Activated T-helper 1 cell treated with anti-CD3 and anti-CD28 coated beads, Interleukin-12 subunit alpha, Interleukin-12 subunit beta, Interleukin-2, Interleukin-4 antibody, amounts not matched to agents 30 ng/mL and 10 ng/mL and 1 ng/mL, durations not matched to agents 14 hours and 24 hours and 36 hours (primary cell): Measurements from ENCODE around the gene HNF4A. TPM values are rescaled to one million over a fixed set of nuclear protein-coding genes. Genes with fewer than 3 reads are reported as not detected.

ENCODE experiments used
- DNase-seq: peaks from one replicate; pipeline ENCODE4 v3.0.0; 2021; ENCODE audit warnings: low spot score
- H3K27ac Mint-ChIP-seq: one replicate; pipeline ENCODE4 v1.8.0; 2021; ENCODE audit warnings: mild to moderate bottlenecking, mixed read lengths
- H3K27me3 Mint-ChIP-seq: one replicate; pipeline ENCODE4 v1.8.0; 2022; ENCODE audit warnings: mild to moderate bottlenecking, moderate library complexity, mixed read lengths; ENCODE audit not compliant: insufficient read depth
- H3K36me3 Mint-ChIP-seq: one replicate; pipeline ENCODE4 v1.8.0; 2021; ENCODE audit warnings: low read depth, mixed read lengths
- H3K4me1 Mint-ChIP-seq: one replicate; pipeline ENCODE4 v1.8.0; 2021; ENCODE audit warnings: low read depth, mixed read lengths
- H3K4me3 Mint-ChIP-seq: one replicate; pipeline ENCODE4 v1.8.0; 2021; ENCODE audit warnings: mild to moderate bottlenecking, moderate library complexity, mixed read lengths
- H3K9me3 Mint-ChIP-seq: one replicate; pipeline ENCODE4 v1.8.0; 2021; ENCODE audit warnings: mixed read lengths
- intact Hi-C: fragments of 100-400 bp; cut with micrococcal nuclease; formaldehyde crosslinking; loops from one replicate; pipeline ENCODE4 v1.15.1; 2024
- total RNA-seq: library from RNA; stranded (reverse); gene quantifications from 2 replicates; pipeline ENCODE4 v1.2.3, GENCODE V29; 2022

HNF4A gene
- total RNA-seq, 1 donor from 2014 or later: not detected

- Mint-ChIP-seq H3K27me3 (peaks cover 4% of the 10 kb centered on the region), H3K9me3 (no peaks in the 10 kb centered on the region), H3K36me3 (no peaks in the 10 kb centered on the region), H3K4me3 (no peak overlapping the region), H3K4me1 (no peaks in the 10 kb centered on the region), H3K27ac (no peak overlapping the region)
- no peak for DNase-seq
- intact Hi-C loops: no loop called here
These were observed 75.6 kb downstream of the HNF4A start for GRCh38 chr20:44431118-44431501.

GRCh38 chr20:44431502-44432234 lies 76.2 kb downstream of the HNF4A start:
- intact Hi-C loops: no loop called here
- Mint-ChIP-seq H3K27ac (no peak overlapping the region), H3K9me3 (no peaks in the 10 kb centered on the region), H3K4me1 (no peaks in the 10 kb centered on the region), H3K36me3 (no peaks in the 10 kb centered on the region), H3K4me3 (no peak overlapping the region), H3K27me3 (peaks cover 4% of the 10 kb centered on the region)
- DNase-seq: no peak

- intact Hi-C loops: no loop called here
- Mint-ChIP-seq H3K27ac (no peak overlapping the region), H3K4me3 (no peak overlapping the region), H3K9me3 (no peaks in the 10 kb centered on the region), H3K4me1 (no peaks in the 10 kb centered on the region), H3K36me3 (no peaks in the 10 kb centered on the region), H3K27me3 (peaks cover 4% of the 10 kb centered on the region)
- no peak for DNase-seq
These were observed 77.4 kb downstream of the HNF4A start for GRCh38 chr20:44432618-44433577.

- intact Hi-C loops: no loop called here
- no peak overlapping the region for H3K4me3 Mint-ChIP-seq
- H3K4me1 Mint-ChIP-seq: no peaks in the 10 kb centered on the region
- DNase-seq: no peak
- H3K9me3 Mint-ChIP-seq: no peaks in the 10 kb centered on the region
- peaks cover 7% of the 10 kb centered on the region for H3K27me3 Mint-ChIP-seq
- H3K27ac Mint-ChIP-seq: no peak overlapping the region
- no peaks in the 10 kb centered on the region for H3K36me3 Mint-ChIP-seq
These were observed 78.4 kb downstream of the HNF4A start for GRCh38 chr20:44433751-44434538.

- Mint-ChIP-seq H3K9me3 (no peaks in the 10 kb centered on the region), H3K4me3 (no peak overlapping the region), H3K4me1 (no peaks in the 10 kb centered on the region), H3K27me3 (peaks cover 7% of the 10 kb centered on the region), H3K27ac (no peak overlapping the region), H3K36me3 (no peaks in the 10 kb centered on the region)
- no peak for DNase-seq
- intact Hi-C loops: no loop called here
These were observed 80.3 kb downstream of the HNF4A start for GRCh38 chr20:44435630-44436335.

GRCh38 chr20:44436393-44436792 lies 80.9 kb downstream of the HNF4A start:
- H3K27ac Mint-ChIP-seq: no peak overlapping the region
- H3K27me3 Mint-ChIP-seq: peaks cover 7% of the 10 kb centered on the region
- no peaks in the 10 kb centered on the region for H3K9me3 Mint-ChIP-seq
- DNase-seq: no peak
- no peaks in the 10 kb centered on the region for H3K36me3 Mint-ChIP-seq
- intact Hi-C loops: no loop called here
- H3K4me1 Mint-ChIP-seq: no peaks in the 10 kb centered on the region
- H3K4me3 Mint-ChIP-seq: no peak overlapping the region

GRCh38 chr20:44437497-44437896 lies 82.0 kb downstream of the HNF4A start:
- intact Hi-C loops: no loop called here
- Mint-ChIP-seq H3K4me3 (no peak overlapping the region), H3K9me3 (no peaks in the 10 kb centered on the region), H3K27me3 (peaks cover 7% of the 10 kb centered on the region), H3K4me1 (no peaks in the 10 kb centered on the region), H3K27ac (no peak overlapping the region), H3K36me3 (no peaks in the 10 kb centered on the region)
- DNase-seq: no peak

GRCh38 chr20:44438782-44439181 lies 83.3 kb downstream of the HNF4A start:
- peaks cover 4% of the 10 kb centered on the region for H3K27me3 Mint-ChIP-seq
- no peak for DNase-seq
- no peaks in the 10 kb centered on the region for H3K36me3 Mint-ChIP-seq
- intact Hi-C loops: no loop called here
- no peak overlapping the region for H3K4me3 Mint-ChIP-seq
- no peaks in the 10 kb centered on the region for H3K4me1 Mint-ChIP-seq
- H3K9me3 Mint-ChIP-seq: no peaks in the 10 kb centered on the region
- H3K27ac Mint-ChIP-seq: no peak overlapping the region

GRCh38 chr20:44439318-44439717 lies 83.8 kb downstream of the HNF4A start:
- Mint-ChIP-seq H3K4me3 (no peak overlapping the region), H3K36me3 (no peaks in the 10 kb centered on the region), H3K4me1 (no peaks in the 10 kb centered on the region), H3K27ac (no peak overlapping the region), H3K27me3 (peaks cover 4% of the 10 kb centered on the region), H3K9me3 (no peaks in the 10 kb centered on the region)
- DNase-seq: no peak
- intact Hi-C loops: no loop called here

- Mint-ChIP-seq H3K9me3 (no peaks in the 10 kb centered on the region), H3K36me3 (no peaks in the 10 kb centered on the region), H3K27ac (no peak overlapping the region), H3K27me3 (peaks cover 5% of the 10 kb centered on the region), H3K4me3 (no peak overlapping the region), H3K4me1 (no peaks in the 10 kb centered on the region)
- DNase-seq: no peak
- intact Hi-C loops: no loop called here
These were observed 87.0 kb downstream of the HNF4A start for GRCh38 chr20:44442298-44443070.

GRCh38 chr20:44445742-44446710 lies 90.5 kb downstream of the HNF4A start:
- H3K27ac Mint-ChIP-seq: no peak overlapping the region
- no peak for DNase-seq
- no peak overlapping the region for H3K4me3 Mint-ChIP-seq
- intact Hi-C loops: no loop called here
- no peaks in the 10 kb centered on the region for H3K9me3 Mint-ChIP-seq
- H3K36me3 Mint-ChIP-seq: no peaks in the 10 kb centered on the region
- H3K27me3 Mint-ChIP-seq: peaks cover 2% of the 10 kb centered on the region
- no peaks in the 10 kb centered on the region for H3K4me1 Mint-ChIP-seq
